SH-SY5Y (cell line): ENCODE results near the gene PYCR2.

Experiments used
- GATA2 ChIP-seq: IDR thresholded peaks from 2 replicates; pipeline ENCODE4 v1.6.1; 2011; ENCODE audit warnings: mild to moderate bottlenecking, low read depth, low read length
- GATA3 ChIP-seq: IDR thresholded peaks from 2 replicates; pipeline ENCODE4 v1.6.1; 2011; ENCODE audit warnings: low read depth, mild to moderate bottlenecking, low read length, moderate library complexity

Gene PYCR2

DNA sequence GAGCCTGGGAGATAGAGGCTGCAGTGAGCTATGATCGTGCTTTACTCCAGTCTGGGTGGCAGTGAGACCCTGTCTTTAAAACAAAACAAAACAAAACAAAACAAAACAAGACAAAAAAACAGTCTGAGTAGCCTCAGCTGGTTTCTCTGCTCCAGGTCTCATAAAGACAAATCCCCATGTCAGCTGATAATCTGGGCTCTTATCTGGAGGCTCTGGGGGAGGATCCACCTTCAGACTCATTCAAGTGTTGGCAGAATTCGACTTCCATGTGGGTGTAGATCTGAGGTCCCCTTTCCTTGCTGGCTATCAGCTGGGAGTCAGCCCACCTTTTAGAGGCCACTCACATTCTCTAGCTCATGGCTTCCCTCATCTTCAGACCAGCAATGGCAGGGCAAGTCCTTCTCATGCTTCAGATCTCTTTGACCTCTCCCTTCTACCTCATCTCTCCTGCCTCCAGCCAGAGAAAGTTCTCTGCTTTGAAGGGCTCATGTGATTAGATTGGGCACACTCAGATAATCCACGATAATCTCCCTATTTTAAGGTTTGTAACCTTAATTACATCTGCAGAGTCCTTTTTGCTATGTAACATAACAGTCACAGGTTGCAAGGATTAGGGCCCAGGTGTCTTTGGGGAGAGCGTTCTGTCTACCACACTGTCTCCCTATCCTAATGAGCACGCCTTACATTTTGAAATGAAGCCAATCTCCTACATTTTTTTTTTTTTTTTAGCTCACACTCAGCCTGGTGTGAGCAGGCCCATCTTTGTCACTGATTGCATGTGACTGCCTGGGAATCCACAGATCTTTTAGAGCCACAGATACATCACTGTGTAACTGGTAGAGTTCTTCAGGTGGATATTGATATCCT, 7.5 kb upstream of the PYCR2 start:
- TF ChIP-seq GATA2 (no peak), GATA3 (no peak)

DNA sequence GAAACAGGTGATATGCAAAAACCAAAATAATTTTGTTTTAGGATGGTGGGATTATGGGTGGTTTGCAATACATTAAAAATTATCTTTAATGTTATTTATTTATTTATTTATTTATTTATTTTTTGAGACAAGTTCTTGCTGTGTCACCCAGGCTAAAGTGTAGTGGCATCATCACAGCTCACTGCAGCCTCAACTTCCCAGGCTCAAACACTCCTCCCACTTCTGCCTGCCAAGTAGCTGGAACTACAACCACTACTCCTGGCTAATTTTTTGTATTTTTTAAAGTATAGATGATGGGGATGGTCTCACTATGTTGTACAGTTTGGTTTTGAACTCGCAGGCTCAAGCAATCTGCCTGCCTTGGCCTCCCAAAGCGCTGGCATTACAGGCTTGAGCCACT, 6.5 kb upstream of the PYCR2 start:
- TF ChIP-seq GATA2 (no peak), GATA3 (no peak)

DNA sequence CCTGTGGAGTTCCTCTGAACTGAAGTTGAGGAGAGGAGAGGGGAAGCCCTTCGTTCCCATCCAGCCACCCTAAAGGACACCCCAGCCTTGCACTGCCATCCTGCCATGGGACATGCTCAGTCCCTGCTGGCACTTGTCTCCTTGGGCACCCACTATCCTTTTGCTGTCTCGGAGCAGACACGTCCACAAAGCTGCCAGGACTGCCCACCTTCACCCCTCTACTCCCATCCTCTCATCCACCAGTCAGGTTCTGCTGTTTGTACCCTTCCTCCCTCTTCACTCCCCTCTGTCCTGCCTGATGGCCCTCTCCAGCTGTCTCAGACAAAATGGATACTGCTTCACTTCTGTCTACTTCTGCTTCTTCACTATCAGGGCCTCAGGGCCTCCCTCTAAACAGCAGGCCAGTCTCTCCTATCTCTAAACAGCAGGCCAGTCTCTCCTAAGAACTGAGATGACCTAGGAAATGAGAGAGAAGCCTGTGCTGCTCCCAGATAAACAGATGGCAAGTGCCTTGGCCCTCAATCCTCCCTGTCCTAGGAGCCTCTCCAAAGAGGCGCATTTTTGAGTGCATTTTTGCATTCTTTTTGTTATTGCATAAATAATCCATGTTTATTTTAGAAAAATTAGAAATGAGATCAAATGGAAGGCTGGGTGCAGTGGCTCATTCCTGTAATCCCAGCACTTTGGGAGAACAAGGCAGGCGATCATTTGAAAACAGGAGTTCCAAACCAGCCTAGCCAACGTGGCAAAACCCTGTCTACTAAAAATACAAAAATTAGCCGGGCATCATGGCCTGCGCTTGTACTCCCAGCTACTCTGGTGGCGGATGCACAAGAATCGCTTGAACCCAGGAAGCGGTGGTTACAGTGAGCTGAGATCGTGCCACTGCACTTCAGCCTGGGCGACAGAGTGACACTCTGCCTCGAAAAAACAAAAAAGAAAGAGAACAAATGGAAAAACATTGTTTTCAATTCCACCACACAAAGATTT, 4.4 kb upstream of the PYCR2 start:
- no peak for TF ChIP-seq GATA3
- TF ChIP-seq GATA2: no peak

DNA sequence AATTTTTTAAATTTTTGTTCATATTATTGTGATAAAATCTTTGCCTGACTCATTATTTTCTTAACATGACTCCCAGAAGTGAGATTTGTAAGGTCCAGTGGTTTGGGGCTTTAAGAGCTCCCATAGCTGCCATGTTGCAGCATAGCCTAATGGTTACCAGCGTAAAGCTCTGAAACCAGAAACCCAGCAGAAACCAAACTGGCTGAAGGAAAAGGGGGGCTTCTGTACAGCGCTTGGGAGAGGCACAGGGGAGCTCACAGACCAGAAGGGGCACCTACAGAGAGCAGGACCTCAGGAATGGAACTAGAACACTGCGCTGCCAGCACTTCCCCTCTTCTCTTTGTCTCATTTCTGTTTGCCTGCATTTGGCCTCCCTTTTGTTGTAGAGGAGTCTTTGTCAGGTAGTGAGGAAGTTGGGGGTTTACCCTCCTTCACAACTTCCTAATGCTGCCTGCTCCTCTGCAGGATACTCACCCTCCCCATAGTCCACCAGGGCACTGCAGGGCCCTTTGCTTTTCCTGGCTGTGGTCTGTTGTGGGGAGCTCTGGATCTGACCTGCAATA, 2.6 kb upstream of the PYCR2 start:
- TF ChIP-seq GATA2 (no peak), GATA3 (no peak)

DNA sequence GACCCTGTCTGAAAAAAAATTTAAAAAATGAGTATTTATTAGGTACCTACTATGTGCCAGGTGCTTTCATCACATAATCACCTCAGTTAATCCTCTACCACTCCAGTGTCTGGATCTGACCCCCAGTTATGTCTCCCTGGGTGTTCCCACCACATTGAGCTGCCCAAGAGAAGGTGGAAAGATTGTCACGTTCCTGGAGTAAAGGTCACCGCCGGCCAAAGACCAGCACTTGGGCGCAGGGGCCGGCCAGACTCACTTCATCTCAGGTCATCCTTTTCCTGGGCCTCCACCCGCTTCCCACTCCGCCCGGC, 714 bp downstream of the PYCR2 start:
- TF ChIP-seq GATA2 (no peak), GATA3 (no peak)

DNA sequence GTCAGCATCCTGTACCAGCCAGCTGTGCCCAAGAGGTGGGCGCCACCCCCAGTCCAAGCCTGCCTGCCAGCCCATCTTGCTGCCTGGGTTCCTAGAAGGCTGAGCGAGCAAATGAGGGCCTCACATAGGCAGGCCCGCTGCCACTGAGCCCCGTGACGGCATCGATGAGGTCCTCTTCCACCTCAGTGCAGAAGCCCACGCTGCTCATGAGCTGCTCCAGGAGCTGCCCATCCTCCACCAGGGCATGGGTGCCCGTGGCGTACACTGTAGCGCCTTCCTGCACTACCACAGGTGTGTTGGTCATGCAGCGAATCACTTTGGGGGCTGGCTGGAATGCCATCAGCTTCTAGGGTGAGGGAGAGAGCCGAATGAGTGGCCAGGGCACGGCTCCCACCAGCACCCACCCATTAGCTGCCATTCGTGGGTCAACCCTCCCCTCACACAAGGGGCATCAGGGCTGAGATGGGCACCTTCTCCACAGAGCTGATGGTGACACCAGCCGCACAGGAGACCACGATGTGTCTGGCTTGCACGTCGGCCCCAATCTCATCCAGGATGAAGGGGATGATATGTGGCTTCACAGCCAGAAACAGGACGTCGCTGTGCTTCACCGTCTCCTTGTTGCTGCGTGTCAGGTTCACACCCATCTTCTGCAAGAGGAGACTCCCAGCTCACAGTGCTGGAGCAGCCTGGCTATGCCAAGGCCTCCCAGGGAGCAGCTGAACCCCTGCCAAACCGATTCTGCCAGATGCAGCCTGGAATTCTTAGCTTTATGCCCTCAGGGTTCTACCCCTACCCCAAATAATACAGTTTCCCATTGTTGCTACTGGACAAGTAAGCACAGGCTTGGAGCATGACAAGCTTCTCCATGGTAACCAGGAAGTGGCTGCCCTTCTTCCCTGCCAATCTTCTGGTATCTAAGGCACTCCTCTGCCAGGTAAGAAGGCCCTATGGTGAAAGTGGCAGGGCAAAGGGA, 2.0 kb downstream of the PYCR2 start:
- TF ChIP-seq GATA3: no peak

DNA sequence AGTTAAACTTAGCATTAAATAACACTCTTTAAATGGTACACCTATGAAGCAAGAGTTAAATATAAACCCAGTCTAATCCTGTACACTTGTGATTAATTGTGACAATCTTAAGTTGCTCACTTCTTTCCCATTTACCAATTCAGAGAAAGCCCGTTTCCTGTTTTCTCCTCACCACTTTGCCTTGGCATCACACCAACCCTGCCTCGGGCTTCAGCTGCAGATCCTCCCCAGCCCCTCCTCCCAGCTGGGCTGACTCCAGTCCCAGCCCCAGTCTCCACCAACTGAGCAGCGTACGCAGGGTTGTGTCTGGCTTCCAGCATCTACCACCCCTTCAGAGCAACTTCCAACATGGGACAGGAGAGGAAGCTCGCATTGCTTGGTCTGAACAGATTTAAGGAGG, 4.1 kb downstream of the PYCR2 start:
- TF ChIP-seq GATA2 (no peak), GATA3 (no peak)

DNA sequence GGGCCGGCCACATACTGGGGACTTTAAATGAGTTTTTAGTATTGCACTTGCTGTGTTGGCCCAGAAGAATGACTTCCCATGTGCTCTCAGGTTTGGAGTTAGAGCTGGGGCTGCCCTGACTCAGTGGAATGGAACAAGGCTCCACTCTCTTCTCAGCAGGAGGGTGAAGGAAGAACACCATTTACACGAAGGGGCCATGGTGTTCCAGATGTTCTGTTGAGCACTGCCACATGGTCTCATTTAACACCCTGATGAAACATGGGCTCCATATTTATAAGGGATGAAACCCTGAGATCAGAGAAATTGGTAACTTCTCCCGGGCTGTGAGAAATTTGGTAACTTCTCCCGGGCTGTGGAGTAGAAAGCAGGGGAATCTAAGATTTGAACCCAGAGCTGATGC, 5.8 kb downstream of the PYCR2 start:
- no peak for TF ChIP-seq GATA3
- no peak for TF ChIP-seq GATA2

DNA sequence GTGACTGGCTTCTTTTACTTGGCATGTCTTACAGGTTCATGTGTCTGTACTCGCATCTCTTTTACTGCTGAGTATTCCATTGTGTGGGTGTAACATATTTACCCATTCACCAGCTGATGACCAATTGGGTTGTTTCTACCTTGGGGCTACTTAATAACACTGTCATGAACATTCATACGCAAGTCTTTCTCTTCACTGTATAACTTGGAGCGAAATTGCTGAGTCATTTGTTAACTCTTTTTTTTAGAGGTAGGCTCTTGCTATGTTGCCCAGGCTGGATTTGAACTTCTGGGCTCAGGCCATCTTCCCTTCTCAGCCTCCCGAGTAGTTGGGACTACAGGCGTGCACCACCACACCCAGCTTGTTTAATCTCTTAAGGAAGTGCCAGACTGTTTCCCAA, 6.5 kb downstream of the PYCR2 start:
- no peak for TF ChIP-seq GATA2
- TF ChIP-seq GATA3: no peak

DNA sequence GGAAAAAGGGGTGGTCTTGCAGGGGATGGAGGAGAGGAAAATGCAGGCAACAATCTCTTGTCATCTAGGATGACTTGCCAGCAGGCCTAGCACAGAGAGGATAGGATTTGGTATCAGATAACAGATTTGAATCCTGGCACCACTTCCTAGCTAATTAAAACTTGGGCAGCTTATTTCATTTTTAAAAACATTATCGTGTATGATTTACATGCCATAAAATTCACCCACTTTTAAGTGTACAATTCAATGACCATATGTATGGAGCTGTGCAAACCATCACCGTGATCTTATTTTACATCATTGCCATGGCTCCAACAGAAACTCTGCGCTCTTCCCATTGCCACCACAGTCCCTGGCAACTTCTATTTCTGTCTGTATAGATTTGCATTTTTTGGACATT, 6.9 kb downstream of the PYCR2 start:
- TF ChIP-seq GATA3 (no peak), GATA2 (peak; percentile 71)

DNA sequence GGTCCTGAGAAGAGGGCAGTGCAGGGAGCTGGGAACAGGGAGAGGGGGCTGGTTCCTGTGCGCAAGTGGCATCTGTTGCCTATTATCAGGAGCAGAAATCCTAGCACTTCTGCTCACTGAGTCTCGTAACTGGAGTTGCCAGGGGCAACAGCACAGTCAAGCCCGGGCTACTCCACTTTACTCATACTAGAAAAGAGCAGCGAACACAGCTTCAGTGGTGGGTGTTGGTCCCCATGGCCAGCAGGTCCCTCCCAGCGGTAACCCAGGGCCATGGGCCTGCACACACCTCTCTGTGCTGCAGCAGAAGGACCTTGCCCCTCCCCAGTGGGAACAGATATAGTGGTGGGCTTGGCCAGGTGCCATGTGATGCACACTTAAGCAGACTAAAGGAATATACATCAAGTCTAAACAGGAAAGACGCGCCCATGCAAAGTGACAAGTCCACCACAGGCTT, 8.5 kb downstream of the PYCR2 start:
- TF ChIP-seq GATA3: no peak
- peak; percentile 61 for TF ChIP-seq GATA2

DNA sequence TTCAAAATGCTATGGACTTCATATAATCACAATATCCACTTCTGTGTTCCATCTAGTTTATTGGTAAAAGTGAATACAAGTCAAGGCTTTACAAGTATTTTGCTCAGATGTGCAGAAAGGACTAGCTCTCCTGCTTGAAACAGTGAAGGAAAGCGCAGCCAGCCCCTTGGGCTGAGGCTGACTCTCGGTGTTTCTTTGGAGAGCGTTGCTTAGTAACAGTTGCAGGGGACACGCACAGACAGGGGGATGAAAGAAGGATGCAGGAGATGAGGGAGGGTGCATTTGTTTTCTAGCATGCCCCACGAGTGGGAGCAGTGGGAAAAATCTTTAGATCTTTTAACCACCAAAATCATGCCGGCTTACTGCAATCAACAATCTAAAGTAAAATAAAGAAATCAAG, 9.1 kb downstream of the PYCR2 start:
- TF ChIP-seq GATA3: no peak
- no peak for TF ChIP-seq GATA2

DNA sequence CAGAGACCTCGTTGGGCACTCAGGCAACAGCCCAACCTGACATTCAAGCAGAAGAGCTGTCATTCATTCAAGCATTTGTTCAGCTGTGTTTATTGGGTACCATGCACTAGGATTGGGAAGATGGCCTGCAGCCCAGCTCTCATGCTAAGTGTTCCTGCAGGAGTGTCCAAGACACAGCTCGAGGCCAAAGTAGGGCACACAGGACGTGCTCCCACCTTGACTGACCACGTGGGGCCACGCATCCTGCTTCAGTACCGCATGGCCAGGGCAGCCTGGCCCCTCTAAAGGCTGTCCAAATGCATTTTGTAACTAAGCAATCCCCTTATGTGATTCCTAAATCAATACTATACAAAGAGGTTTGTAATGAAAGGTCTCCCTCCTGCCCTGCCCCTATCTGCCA, 9.7 kb downstream of the PYCR2 start:
- TF ChIP-seq GATA2 (no peak), GATA3 (no peak)
